ENCODE results near the gene HECTD1.
"Not testable (repeated sequence)": the region's sequence is repeated elsewhere in the genome, so short reads cannot be mapped to it uniquely, and the experiment has no call there.

Gene HECTD1

GRCh38 chr14:31196839-31197492 is 10.6 kb downstream of the HECTD1 start:
- DNase-seq, result no peak

- DNase-seq, result no peak
Measured at GRCh38 chr14:31194661-31195060, 12.9 kb downstream of the HECTD1 start.

GRCh38 chr14:31194095-31194494 is 13.5 kb downstream of the HECTD1 start:
- no peak for DNase-seq

- not testable (repeated sequence) for DNase-seq
Measured at GRCh38 chr14:31192544-31192943, 15.0 kb downstream of the HECTD1 start.

GRCh38 chr14:31190717-31191263 is 16.8 kb downstream of the HECTD1 start:
- DNase-seq, result no peak

- no peak for DNase-seq
Measured at GRCh38 chr14:31190219-31190603, 17.4 kb downstream of the HECTD1 start.

- DNase-seq, result no peak
Measured at GRCh38 chr14:31189346-31190218, 18.0 kb downstream of the HECTD1 start.

- no peak for DNase-seq
Measured at GRCh38 chr14:31188744-31189143, 18.8 kb downstream of the HECTD1 start.

- not testable (repeated sequence) for DNase-seq
Measured at GRCh38 chr14:31182016-31182415, 25.6 kb downstream of the HECTD1 start.

- no peak for DNase-seq
Measured at GRCh38 chr14:31181271-31181670, 26.3 kb downstream of the HECTD1 start.

- DNase-seq, result no peak
Measured at GRCh38 chr14:31180299-31181051, 27.1 kb downstream of the HECTD1 start.

GRCh38 chr14:31174433-31174832 is 33.2 kb downstream of the HECTD1 start:
- DNase-seq, result no peak

- no peak for DNase-seq
Measured at GRCh38 chr14:31173120-31173837, 34.3 kb downstream of the HECTD1 start.

- DNase-seq, result no peak
Measured at GRCh38 chr14:31172084-31172483, 35.5 kb downstream of the HECTD1 start.

- no peak for DNase-seq
Measured at GRCh38 chr14:31170411-31170810, 37.2 kb downstream of the HECTD1 start.

- DNase-seq, result no peak
Measured at GRCh38 chr14:31169877-31170276, 37.7 kb downstream of the HECTD1 start.

GRCh38 chr14:31167032-31167431 is 40.6 kb downstream of the HECTD1 start:
- DNase-seq, result no peak

- DNase-seq, result no peak
Measured at GRCh38 chr14:31166271-31166561, 41.4 kb downstream of the HECTD1 start.

- no peak for DNase-seq
Measured at GRCh38 chr14:31164115-31164514, 43.5 kb downstream of the HECTD1 start.

- no peak for DNase-seq
Measured at GRCh38 chr14:31162910-31163649, 44.5 kb downstream of the HECTD1 start.

GRCh38 chr14:31161274-31161673 is 46.3 kb downstream of the HECTD1 start:
- no peak for DNase-seq

Measured in right kidney (tissue), 1 donor.